Measurements from ENCODE around the gene LONRF2.
"Not testable (repeated sequence)": the region's sequence is repeated elsewhere in the genome, so short reads cannot be mapped to it uniquely, and the experiment has no call there.

Gene LONRF2

GRCh38 chr2:100321866-100322820 is at the start of gene LONRF2:
LONRF2 (minus strand) TSS chr2:100322501; CDS start chr2:100322093, 408 bp downstream.
- Histone ChIP-seq H3K9ac (ENCODE audit: insufficient read length, low read depth) (peak within 1 kb of the TSS; percentile 74), H3K36me3 (ENCODE audit: insufficient read depth, insufficient read length, low read length) (no peaks in the 10 kb centered on the region), H3K9me3 (ENCODE audit: insufficient read depth, low read length) (peaks cover 16% of the 10 kb centered on the region), H3K4me3 (ENCODE audit: insufficient read length, low read depth) (peak within 1 kb of the TSS; percentile 67), H3K4me1 (ENCODE audit: insufficient read depth, insufficient read length) (no peaks in the 10 kb centered on the region), H3K27me3 (ENCODE audit: insufficient read depth, insufficient read length) (peaks cover 67% of the 10 kb centered on the region)
- peak; percentile 20 for DNase-seq (ENCODE audit: low read depth, low spot score)
- no peak for TF ChIP-seq YY1 (IDR thresholded peaks at IDR 0.05; ENCODE audit: insufficient read depth, insufficient read length)
- peak; percentile 99 for TF ChIP-seq SUZ12 (IDR thresholded peaks at IDR 0.05; ENCODE audit: extremely low read depth, insufficient read depth, insufficient read length)
- TF ChIP-seq ZNF274 (IDR thresholded peaks at IDR 0.05; ENCODE audit: low read depth, low read length), result no peak

DNA sequence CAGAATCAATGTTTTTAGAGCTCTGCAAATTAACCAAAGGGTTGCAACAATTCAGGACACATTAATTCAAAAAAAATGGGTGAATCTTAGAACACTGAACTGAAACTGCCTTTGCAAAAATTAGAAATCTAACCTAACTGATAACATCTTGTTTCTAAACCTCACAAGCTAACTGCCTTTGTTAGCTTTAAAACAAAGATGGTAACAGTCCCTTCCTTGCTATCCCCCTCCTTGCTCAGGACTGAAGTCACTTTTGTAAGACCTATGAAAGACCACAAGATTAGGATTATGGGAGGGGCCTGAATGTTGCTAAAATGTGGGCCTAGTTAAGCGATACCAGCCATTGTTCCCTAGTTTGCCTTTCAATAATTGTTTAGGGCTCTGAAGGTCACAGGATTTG is 44.9 kb upstream of the LONRF2 start:
- TF ChIP-seq ZNF274 (IDR thresholded peaks at IDR 0.05; ENCODE audit: low read depth, low read length) (no peak), SUZ12 (IDR thresholded peaks at IDR 0.05; ENCODE audit: extremely low read depth, insufficient read depth, insufficient read length) (no peak), YY1 (IDR thresholded peaks at IDR 0.05; ENCODE audit: insufficient read depth, insufficient read length) (no peak)
- Histone ChIP-seq H3K4me1 (ENCODE audit: insufficient read depth, insufficient read length) (no peaks in the 10 kb centered on the region), H3K36me3 (ENCODE audit: insufficient read depth, insufficient read length, low read length) (no peaks in the 10 kb centered on the region), H3K27me3 (ENCODE audit: insufficient read depth, insufficient read length) (no peaks in the 10 kb centered on the region), H3K4me3 (ENCODE audit: insufficient read length, low read depth) (no peak overlapping the region), H3K9ac (ENCODE audit: insufficient read length, low read depth) (no peak overlapping the region), H3K9me3 (ENCODE audit: insufficient read depth, low read length) (peaks cover 33% of the 10 kb centered on the region)
- DNase-seq (ENCODE audit: low read depth, low spot score), result no peak

DNA sequence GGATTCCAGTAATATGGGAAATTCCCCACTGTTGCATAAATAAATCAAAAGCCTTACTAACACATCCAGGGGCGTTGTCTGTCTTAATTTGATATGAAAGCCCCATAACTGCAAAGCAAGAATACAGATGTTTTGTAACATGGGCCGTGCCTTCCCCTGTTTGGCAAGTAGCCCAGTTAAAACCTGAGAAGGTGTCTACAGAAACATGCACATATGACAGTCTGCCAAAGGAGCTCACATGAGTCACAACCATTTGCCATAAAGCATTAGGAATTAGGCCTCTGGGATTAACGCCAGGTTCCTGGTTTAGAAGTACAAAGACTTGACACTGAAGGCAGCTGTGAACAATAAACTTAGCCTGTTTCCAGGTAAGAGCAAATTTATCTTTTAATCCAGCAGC is 43.1 kb upstream of the LONRF2 start:
- Histone ChIP-seq H3K9ac (ENCODE audit: insufficient read length, low read depth) (no peak overlapping the region), H3K9me3 (ENCODE audit: insufficient read depth, low read length) (peaks cover 35% of the 10 kb centered on the region), H3K36me3 (ENCODE audit: insufficient read depth, insufficient read length, low read length) (no peaks in the 10 kb centered on the region), H3K27me3 (ENCODE audit: insufficient read depth, insufficient read length) (no peaks in the 10 kb centered on the region), H3K4me1 (ENCODE audit: insufficient read depth, insufficient read length) (no peaks in the 10 kb centered on the region), H3K4me3 (ENCODE audit: insufficient read length, low read depth) (no peak overlapping the region)
- TF ChIP-seq ZNF274 (IDR thresholded peaks at IDR 0.05; ENCODE audit: low read depth, low read length) (no peak), YY1 (IDR thresholded peaks at IDR 0.05; ENCODE audit: insufficient read depth, insufficient read length) (no peak), SUZ12 (IDR thresholded peaks at IDR 0.05; ENCODE audit: extremely low read depth, insufficient read depth, insufficient read length) (no peak)
- DNase-seq (ENCODE audit: low read depth, low spot score), result no peak

DNA sequence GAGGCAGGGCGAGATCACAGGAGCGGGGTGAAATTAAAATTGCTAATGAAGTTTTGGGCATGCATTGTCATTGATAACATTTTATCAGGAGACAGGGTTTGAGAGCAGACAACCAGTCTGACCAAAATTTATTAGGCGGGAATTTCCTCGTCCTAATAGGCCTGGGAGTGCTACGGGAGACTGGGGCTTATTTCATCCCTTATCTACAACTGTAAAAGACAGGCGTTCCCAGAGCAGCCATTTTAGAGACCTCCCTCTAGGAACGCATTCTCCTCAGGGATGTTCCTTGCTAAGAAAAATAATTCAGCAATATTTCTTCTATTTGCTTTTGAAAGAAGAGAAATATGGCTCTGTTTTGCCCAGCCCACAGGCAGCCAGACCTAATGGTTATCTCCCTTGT is 40.0 kb upstream of the LONRF2 start:
- peaks cover 14% of the 10 kb centered on the region for H3K9me3 ChIP-seq (ENCODE audit: insufficient read depth, low read length)
- H3K27me3 ChIP-seq (ENCODE audit: insufficient read depth, insufficient read length); H3K4me1 ChIP-seq (ENCODE audit: insufficient read depth, insufficient read length); DNase-seq (ENCODE audit: low read depth, low spot score); H3K9ac ChIP-seq (ENCODE audit: insufficient read length, low read depth); H3K4me3 ChIP-seq (ENCODE audit: insufficient read length, low read depth); H3K36me3 ChIP-seq (ENCODE audit: insufficient read depth, insufficient read length, low read length): not testable (repeated sequence)

DNA sequence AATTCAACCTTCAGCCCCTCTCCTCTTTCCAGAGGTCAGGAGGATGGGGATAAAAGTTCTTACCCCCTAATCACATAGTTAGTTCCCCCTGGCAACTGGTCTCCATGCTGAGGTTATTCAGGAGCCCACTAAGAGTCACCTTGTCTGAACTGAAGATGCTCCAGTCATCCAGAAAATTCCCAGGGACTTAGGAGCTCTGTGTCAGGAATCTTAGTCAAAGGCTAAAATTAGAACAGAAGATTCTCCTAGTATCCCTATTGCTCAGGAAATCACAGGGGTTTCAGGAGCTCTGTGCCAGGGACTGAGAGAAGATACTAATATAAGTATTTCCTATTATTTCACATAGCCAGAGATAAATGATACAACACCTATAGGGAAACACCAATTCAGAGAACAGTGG is 37.3 kb upstream of the LONRF2 start:
- Histone ChIP-seq H3K9ac (ENCODE audit: insufficient read length, low read depth) (no peak overlapping the region), H3K4me3 (ENCODE audit: insufficient read length, low read depth) (no peak overlapping the region), H3K27me3 (ENCODE audit: insufficient read depth, insufficient read length) (no peaks in the 10 kb centered on the region), H3K36me3 (ENCODE audit: insufficient read depth, insufficient read length, low read length) (no peaks in the 10 kb centered on the region), H3K9me3 (ENCODE audit: insufficient read depth, low read length) (peaks cover 26% of the 10 kb centered on the region), H3K4me1 (ENCODE audit: insufficient read depth, insufficient read length) (no peaks in the 10 kb centered on the region)
- DNase-seq (ENCODE audit: low read depth, low spot score), result no peak
- TF ChIP-seq SUZ12 (IDR thresholded peaks at IDR 0.05; ENCODE audit: extremely low read depth, insufficient read depth, insufficient read length), result no peak
- no peak for TF ChIP-seq YY1 (IDR thresholded peaks at IDR 0.05; ENCODE audit: insufficient read depth, insufficient read length)
- TF ChIP-seq ZNF274 (IDR thresholded peaks at IDR 0.05; ENCODE audit: low read depth, low read length), result no peak

DNA sequence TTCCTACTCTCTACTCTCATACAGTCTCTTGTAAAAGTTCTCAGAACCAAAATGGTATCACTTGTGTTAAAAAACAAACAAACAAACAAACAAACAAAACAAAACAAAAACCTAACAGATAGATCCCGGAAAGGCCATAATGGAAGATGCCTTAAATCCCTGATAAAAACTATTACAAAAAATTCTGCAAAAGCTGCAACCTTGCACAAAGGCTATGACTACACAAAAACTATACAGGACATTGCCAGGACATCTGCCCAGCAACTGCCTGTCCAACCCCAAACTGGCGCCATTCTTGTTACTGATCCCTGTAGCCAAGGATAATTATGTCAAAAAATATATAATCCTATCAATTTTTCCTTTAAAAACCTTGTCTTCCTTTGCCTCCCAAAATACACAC is 36.3 kb upstream of the LONRF2 start:
- H3K4me3 ChIP-seq (ENCODE audit: insufficient read length, low read depth), result no peak overlapping the region
- H3K4me1 ChIP-seq (ENCODE audit: insufficient read depth, insufficient read length), result no peaks in the 10 kb centered on the region
- peaks cover 26% of the 10 kb centered on the region for H3K9me3 ChIP-seq (ENCODE audit: insufficient read depth, low read length)
- no peak overlapping the region for H3K9ac ChIP-seq (ENCODE audit: insufficient read length, low read depth)
- H3K27me3 ChIP-seq (ENCODE audit: insufficient read depth, insufficient read length), result no peaks in the 10 kb centered on the region
- no peak for DNase-seq (ENCODE audit: low read depth, low spot score)
- TF ChIP-seq YY1 (IDR thresholded peaks at IDR 0.05; ENCODE audit: insufficient read depth, insufficient read length) (no peak), SUZ12 (IDR thresholded peaks at IDR 0.05; ENCODE audit: extremely low read depth, insufficient read depth, insufficient read length) (no peak), ZNF274 (IDR thresholded peaks at IDR 0.05; ENCODE audit: low read depth, low read length) (no peak)
- H3K36me3 ChIP-seq (ENCODE audit: insufficient read depth, insufficient read length, low read length), result no peaks in the 10 kb centered on the region

DNA sequence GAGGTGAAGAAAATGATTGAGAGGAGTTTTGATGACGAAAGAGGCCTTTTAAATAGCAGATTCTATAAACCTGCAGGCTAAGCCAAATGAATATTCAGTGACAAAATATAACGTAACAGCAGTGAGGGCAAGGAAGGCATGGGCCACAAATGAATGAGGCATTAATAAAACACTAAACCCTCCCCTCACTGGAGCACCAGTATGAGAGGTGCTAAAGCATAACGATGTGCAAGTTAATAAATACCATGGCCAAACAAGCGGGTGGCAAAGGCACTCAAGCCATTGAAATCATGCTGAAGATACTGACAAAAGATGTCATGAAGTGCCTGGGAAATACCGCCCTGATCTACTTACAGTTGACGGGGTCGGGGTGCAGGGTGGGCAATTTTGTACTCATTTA is 30.2 kb upstream of the LONRF2 start:
- H3K9me3 ChIP-seq (ENCODE audit: insufficient read depth, low read length), result peaks cover 15% of the 10 kb centered on the region; the same call in 1 of the 2 replicates
- no peaks in the 10 kb centered on the region for H3K4me1 ChIP-seq (ENCODE audit: insufficient read depth, insufficient read length)
- no peak overlapping the region for H3K9ac ChIP-seq (ENCODE audit: insufficient read length, low read depth)
- H3K36me3 ChIP-seq (ENCODE audit: insufficient read depth, insufficient read length, low read length), result no peaks in the 10 kb centered on the region
- no peak for TF ChIP-seq SUZ12 (IDR thresholded peaks at IDR 0.05; ENCODE audit: extremely low read depth, insufficient read depth, insufficient read length)
- TF ChIP-seq ZNF274 (IDR thresholded peaks at IDR 0.05; ENCODE audit: low read depth, low read length), result no peak
- TF ChIP-seq YY1 (IDR thresholded peaks at IDR 0.05; ENCODE audit: insufficient read depth, insufficient read length), result no peak
- H3K27me3 ChIP-seq (ENCODE audit: insufficient read depth, insufficient read length), result no peaks in the 10 kb centered on the region
- DNase-seq (ENCODE audit: low read depth, low spot score), result no peak
- no peak overlapping the region for H3K4me3 ChIP-seq (ENCODE audit: insufficient read length, low read depth)
